ENCODE measurements around the gene POLE3.
"Not testable (repeated sequence)": the region's sequence is repeated elsewhere in the genome, so short reads cannot be mapped to it uniquely, and the experiment has no call there.

Gene POLE3

DNA sequence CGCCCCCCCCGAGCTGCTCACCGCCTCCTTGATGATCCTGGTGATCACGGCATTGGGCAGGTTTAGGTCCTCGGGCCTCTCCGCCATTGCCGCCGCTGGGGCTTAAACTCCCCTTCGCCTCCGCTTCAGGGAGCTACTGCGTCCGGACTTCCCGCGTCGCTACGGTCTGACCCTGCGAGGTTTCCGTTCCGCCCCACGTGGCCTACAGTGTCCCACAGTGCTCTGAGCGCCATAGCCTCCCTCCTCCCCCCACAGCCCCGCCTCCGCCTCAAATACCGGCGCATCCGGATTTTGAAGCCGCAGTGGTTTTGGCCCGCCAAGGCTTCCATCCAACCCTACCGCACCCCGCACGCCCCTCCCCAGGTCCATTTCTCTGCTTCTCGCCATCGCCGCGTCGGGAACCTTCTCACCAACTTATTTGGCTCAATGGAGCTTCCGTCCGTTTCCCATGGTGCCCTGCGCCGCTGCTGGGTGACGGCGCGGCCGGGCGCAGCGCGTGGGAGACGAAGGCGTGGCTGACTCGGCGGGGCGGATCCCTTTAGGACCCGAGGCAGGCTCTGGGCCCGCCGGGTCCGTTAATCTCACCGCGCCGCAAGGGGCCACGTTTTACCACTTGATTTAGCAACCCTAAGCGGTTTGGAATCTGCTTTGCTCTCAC is at the start of gene POLE3, which contains the start of gene C9orf43:
Gene POLE3, minus strand, starts transcription at position 469 of the 658 bp plus-strand sequence. Its CDS starts 382 bp downstream, at position 87.
Gene C9orf43, plus strand, starts transcription at position 541 of the 658 bp plus-strand sequence. CDS start 2,747 bp downstream, outside the sequence.
- Histone ChIP-seq H3K9ac (ENCODE audit: low read length) (peak within 1 kb of the TSS; percentile 90), H3K9me3 (ENCODE audit: control insufficient read depth, low read length) (no peaks in the 10 kb centered on the region), H3K36me3 (ENCODE audit: control insufficient read depth, insufficient read depth, low read length) (peaks cover 6% of the 10 kb centered on the region), H3K27me3 (ENCODE audit: control insufficient read depth, insufficient read depth, low read length) (no peaks in the 10 kb centered on the region), H3K4me1 (ENCODE audit: control insufficient read depth, insufficient read depth, low read length) (no peaks in the 10 kb centered on the region), H3K4me3 (ENCODE audit: low read length) (peak within 1 kb of the TSS; percentile 91)

DNA sequence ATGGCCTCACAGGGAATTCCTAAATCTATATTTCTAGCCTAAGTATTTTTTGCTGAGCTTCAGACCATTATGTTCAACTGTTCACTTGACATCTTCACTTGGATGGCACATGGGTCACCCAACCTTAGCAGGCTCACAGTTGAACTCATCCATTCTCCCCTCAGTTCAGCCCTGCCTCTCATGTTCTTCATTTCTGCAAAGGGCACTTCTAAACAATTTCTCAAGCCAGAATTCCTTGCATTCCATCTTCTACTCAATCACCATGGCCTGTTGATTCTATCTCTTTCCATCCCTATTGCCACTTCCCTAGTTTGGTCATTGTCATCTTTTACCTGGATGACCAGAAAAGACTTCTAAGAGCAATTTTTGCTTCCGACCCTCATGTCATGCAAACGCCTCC is 45.8 kb upstream of the POLE3 start:
- H3K36me3 ChIP-seq (ENCODE audit: control insufficient read depth, insufficient read depth, low read length): no peaks in the 10 kb centered on the region
- H3K9me3 ChIP-seq (ENCODE audit: control insufficient read depth, low read length): no peaks in the 10 kb centered on the region
- H3K27me3 ChIP-seq (ENCODE audit: control insufficient read depth, insufficient read depth, low read length): no peaks in the 10 kb centered on the region
- H3K4me1 ChIP-seq (ENCODE audit: control insufficient read depth, insufficient read depth, low read length): peaks cover 15% of the 10 kb centered on the region
- H3K9ac ChIP-seq (ENCODE audit: low read length): no peak overlapping the region
- H3K4me3 ChIP-seq (ENCODE audit: low read length): no peak overlapping the region

DNA sequence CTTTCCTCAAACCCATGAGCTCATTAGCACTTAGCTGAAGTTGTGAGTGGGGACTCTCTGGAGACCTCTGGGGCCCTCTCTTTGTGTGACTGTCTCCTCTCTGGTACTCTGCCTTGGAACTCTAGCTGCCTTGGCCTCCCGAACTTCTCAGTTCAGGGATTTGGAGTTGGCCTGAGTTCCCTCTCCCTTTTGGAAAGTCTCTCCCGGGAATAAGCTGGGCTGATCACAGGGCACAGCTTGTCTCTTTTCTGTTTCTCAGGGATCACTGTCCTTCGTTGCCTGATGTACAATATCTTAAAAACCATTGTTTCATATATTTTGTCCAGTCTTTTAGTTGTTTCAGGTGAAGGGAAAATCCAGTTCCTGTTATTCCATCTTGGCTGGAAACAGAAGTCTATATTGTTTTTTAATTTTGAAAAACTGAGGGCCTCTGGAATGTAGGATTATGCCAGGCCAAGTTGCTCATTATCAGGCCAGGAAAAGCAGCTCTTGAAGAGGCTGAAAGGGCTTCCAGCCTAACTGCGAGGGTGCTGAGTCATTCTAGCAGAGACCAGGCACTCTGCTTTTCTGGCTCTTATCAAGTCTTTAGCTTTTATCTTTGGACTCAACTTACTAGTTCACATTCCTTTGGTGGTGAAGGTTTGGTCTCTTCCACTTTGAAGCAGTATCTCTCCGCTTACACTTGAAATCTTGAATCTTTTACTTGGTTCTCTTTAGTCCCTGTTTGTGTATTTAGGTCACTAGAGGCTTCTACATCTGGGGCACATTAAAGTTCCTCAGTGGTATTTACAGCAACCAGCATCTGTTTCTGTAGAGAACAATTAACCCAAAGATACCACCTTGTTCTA is 44.7 kb upstream of the POLE3 start:
- Histone ChIP-seq H3K9ac (ENCODE audit: low read length) (peak overlapping the region; percentile 11), H3K4me1 (ENCODE audit: control insufficient read depth, insufficient read depth, low read length) (peaks cover 15% of the 10 kb centered on the region), H3K36me3 (ENCODE audit: control insufficient read depth, insufficient read depth, low read length) (no peaks in the 10 kb centered on the region), H3K9me3 (ENCODE audit: control insufficient read depth, low read length) (no peaks in the 10 kb centered on the region), H3K27me3 (ENCODE audit: control insufficient read depth, insufficient read depth, low read length) (no peaks in the 10 kb centered on the region), H3K4me3 (ENCODE audit: low read length) (no peak overlapping the region)

- peaks cover 15% of the 10 kb centered on the region for H3K4me1 ChIP-seq (ENCODE audit: control insufficient read depth, insufficient read depth, low read length)
- H3K27me3 ChIP-seq (ENCODE audit: control insufficient read depth, insufficient read depth, low read length): no peaks in the 10 kb centered on the region
- no peak overlapping the region for H3K4me3 ChIP-seq (ENCODE audit: low read length)
- no peaks in the 10 kb centered on the region for H3K36me3 ChIP-seq (ENCODE audit: control insufficient read depth, insufficient read depth, low read length)
- no peak overlapping the region for H3K9ac ChIP-seq (ENCODE audit: low read length)
- H3K9me3 ChIP-seq (ENCODE audit: control insufficient read depth, low read length): no peaks in the 10 kb centered on the region
These were observed 41.7 kb upstream of the POLE3 start for GRCh38 chr9:113452113-113452605.

DNA sequence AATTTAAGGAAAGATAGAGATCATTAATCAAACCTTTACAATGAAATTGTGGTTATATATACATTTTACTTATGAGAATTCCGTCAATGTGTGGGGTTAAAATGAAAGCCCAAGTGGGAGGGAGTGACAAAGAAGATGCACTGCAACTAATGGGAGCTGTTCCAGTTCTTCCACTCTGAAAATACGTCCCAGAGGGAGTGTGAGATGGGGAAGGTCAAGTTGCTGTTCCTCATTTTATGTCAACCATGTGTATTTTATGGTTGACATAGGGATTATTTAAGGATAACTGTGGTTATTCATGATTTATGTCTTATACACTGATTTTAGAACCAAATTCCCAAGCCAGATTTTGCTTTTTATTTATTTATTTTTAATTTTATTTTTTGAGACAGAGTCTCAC is 38.9 kb upstream of the POLE3 start:
- no peak overlapping the region for H3K4me3 ChIP-seq (ENCODE audit: low read length)
- no peaks in the 10 kb centered on the region for H3K27me3 ChIP-seq (ENCODE audit: control insufficient read depth, insufficient read depth, low read length)
- H3K9me3 ChIP-seq (ENCODE audit: control insufficient read depth, low read length): no peaks in the 10 kb centered on the region
- no peaks in the 10 kb centered on the region for H3K36me3 ChIP-seq (ENCODE audit: control insufficient read depth, insufficient read depth, low read length)
- H3K9ac ChIP-seq (ENCODE audit: low read length): no peak overlapping the region
- H3K4me1 ChIP-seq (ENCODE audit: control insufficient read depth, insufficient read depth, low read length): no peaks in the 10 kb centered on the region

GRCh38 chr9:113446323-113446740 is 35.9 kb upstream of the POLE3 start:
- Histone ChIP-seq H3K4me3 (ENCODE audit: low read length) (no peak overlapping the region), H3K9ac (ENCODE audit: low read length) (no peak overlapping the region), H3K9me3 (ENCODE audit: control insufficient read depth, low read length) (no peaks in the 10 kb centered on the region), H3K36me3 (ENCODE audit: control insufficient read depth, insufficient read depth, low read length) (no peaks in the 10 kb centered on the region), H3K4me1 (ENCODE audit: control insufficient read depth, insufficient read depth, low read length) (no peaks in the 10 kb centered on the region), H3K27me3 (ENCODE audit: control insufficient read depth, insufficient read depth, low read length) (no peaks in the 10 kb centered on the region)

DNA sequence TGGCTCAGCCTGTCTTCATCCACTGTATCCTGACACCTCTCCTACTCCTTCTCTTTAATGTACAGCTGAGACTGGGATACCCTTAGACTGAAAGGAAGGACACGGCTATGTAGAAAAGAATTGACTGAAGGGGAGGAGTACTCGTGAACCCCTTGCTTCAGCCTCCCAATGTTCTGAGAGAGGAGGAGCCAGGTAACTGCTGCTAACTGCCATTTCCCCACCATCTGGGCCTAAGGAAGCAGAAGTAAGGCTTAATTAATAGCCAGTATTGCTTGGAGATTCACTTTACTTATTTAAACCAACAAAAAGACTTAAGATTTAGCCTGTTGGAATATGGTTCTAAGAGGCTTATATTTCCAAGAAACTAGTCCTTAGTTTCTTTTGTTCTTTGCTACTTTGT is 34.3 kb upstream of the POLE3 start:
- H3K4me1 ChIP-seq (ENCODE audit: control insufficient read depth, insufficient read depth, low read length): no peaks in the 10 kb centered on the region
- H3K36me3 ChIP-seq (ENCODE audit: control insufficient read depth, insufficient read depth, low read length): no peaks in the 10 kb centered on the region
- H3K4me3 ChIP-seq (ENCODE audit: low read length): no peak overlapping the region
- H3K9me3 ChIP-seq (ENCODE audit: control insufficient read depth, low read length): no peaks in the 10 kb centered on the region
- no peaks in the 10 kb centered on the region for H3K27me3 ChIP-seq (ENCODE audit: control insufficient read depth, insufficient read depth, low read length)
- no peak overlapping the region for H3K9ac ChIP-seq (ENCODE audit: low read length)

DNA sequence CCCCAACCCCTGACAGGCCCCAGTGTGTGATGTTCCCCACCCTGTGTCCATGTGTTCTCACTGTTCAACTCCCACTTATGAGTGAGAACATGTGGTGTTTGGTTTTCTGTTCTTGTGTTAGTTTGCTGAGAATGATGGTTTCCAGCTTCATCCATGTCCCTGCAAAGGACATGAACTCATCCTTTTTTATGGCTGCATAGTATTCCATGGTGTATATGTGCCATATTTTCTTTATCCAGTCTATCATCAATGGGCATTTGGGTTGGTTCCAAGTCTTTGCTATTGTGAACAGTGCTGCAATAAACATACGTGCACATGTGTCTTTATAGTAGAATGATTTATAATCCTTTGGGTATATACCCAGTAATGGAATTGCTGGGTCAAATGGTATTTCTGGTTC is 27.2 kb upstream of the POLE3 start:
- H3K27me3 ChIP-seq (ENCODE audit: control insufficient read depth, insufficient read depth, low read length); H3K9me3 ChIP-seq (ENCODE audit: control insufficient read depth, low read length); H3K4me1 ChIP-seq (ENCODE audit: control insufficient read depth, insufficient read depth, low read length); H3K4me3 ChIP-seq (ENCODE audit: low read length); H3K36me3 ChIP-seq (ENCODE audit: control insufficient read depth, insufficient read depth, low read length); H3K9ac ChIP-seq (ENCODE audit: low read length): not testable (repeated sequence)

DNA sequence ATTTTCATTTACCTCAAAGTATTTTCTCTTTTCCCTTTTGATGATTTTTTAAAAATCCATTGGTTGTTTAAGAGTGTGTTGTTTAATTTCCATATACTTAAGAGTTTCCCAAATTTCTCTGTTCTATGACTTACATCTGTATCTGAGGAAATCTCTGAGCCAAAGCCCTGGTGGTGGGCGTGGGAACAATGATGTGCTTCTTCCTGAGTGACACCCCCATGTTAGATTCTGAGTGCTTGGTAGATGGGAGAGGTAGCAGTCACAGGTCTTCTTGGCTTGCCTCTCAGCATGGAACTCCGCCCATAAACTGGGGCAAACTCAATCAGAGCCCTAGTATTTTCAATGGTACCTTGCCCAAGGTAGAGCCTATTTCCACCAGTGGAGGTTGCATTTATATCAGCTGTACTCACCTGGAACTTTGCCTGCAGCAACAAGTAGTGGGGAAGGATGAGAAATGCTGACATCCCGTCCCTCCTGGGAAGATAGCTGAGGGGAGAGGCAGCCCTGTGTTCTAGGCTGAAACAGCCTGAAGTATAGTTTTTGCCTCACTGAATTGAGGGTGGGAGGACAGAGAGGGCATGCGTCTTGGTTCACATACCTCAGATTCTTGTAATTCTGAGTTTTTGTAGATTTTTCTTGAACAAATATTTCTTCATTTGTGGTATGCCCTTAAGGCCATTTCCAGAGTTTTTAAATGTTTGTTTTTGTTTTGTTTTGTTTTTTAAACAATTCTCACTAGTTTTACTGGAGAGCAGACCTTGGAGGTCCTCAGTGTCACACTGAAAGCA is 26.4 kb upstream of the POLE3 start:
- Histone ChIP-seq H3K36me3 (ENCODE audit: control insufficient read depth, insufficient read depth, low read length) (no peaks in the 10 kb centered on the region), H3K9me3 (ENCODE audit: control insufficient read depth, low read length) (no peaks in the 10 kb centered on the region), H3K27me3 (ENCODE audit: control insufficient read depth, insufficient read depth, low read length) (no peaks in the 10 kb centered on the region), H3K4me1 (ENCODE audit: control insufficient read depth, insufficient read depth, low read length) (no peaks in the 10 kb centered on the region), H3K4me3 (ENCODE audit: low read length) (no peak overlapping the region), H3K9ac (ENCODE audit: low read length) (no peak overlapping the region)

GRCh38 chr9:113431191-113431590 is 20.7 kb upstream of the POLE3 start:
- no peaks in the 10 kb centered on the region for H3K27me3 ChIP-seq (ENCODE audit: control insufficient read depth, insufficient read depth, low read length)
- H3K9me3 ChIP-seq (ENCODE audit: control insufficient read depth, low read length): no peaks in the 10 kb centered on the region
- no peaks in the 10 kb centered on the region for H3K36me3 ChIP-seq (ENCODE audit: control insufficient read depth, insufficient read depth, low read length)
- no peaks in the 10 kb centered on the region for H3K4me1 ChIP-seq (ENCODE audit: control insufficient read depth, insufficient read depth, low read length)
- no peak overlapping the region for H3K4me3 ChIP-seq (ENCODE audit: low read length)
- H3K9ac ChIP-seq (ENCODE audit: low read length): no peak overlapping the region

GRCh38 chr9:113428062-113428615 is 17.7 kb upstream of the POLE3 start:
- Histone ChIP-seq H3K9ac (ENCODE audit: low read length) (no peak overlapping the region), H3K4me1 (ENCODE audit: control insufficient read depth, insufficient read depth, low read length) (no peaks in the 10 kb centered on the region), H3K36me3 (ENCODE audit: control insufficient read depth, insufficient read depth, low read length) (no peaks in the 10 kb centered on the region), H3K9me3 (ENCODE audit: control insufficient read depth, low read length) (no peaks in the 10 kb centered on the region), H3K4me3 (ENCODE audit: low read length) (no peak overlapping the region), H3K27me3 (ENCODE audit: control insufficient read depth, insufficient read depth, low read length) (no peaks in the 10 kb centered on the region)

Measured in mucosa of stomach (tissue), 1 donor.